GM18498 (cell line): ENCODE data around the gene ASPRV1.
"Not testable (repeated sequence)": the region's sequence is repeated elsewhere in the genome, so short reads cannot be mapped to it uniquely, and the experiment has no call there.

Source experiments
- ATAC-seq: cut with Tn5 transposase; IDR thresholded peaks from one replicate; pipeline ENCODE4 v1.9.1; 2021; ENCODE audit warnings: mild to moderate bottlenecking, moderate library complexity; ENCODE audit not compliant: unreplicated experiment

ASPRV1 gene

GRCh38 chr2:69961496-69961895, at the start of gene ASPRV1:
Gene ASPRV1, minus strand, starts transcription at chr2:69961631. Its CDS starts 195 bp downstream, at chr2:69961436.
- ATAC-seq: no peak

GRCh38 chr2:70010576-70011111, 49.2 kb upstream of the ASPRV1 start:
- ATAC-seq: no peak

- no peak for ATAC-seq
Measured at GRCh38 chr2:70009762-70010575, 48.5 kb upstream of the ASPRV1 start.

- ATAC-seq: no peak
Measured at GRCh38 chr2:70008290-70008689, 46.9 kb upstream of the ASPRV1 start.

- no peak for ATAC-seq
Measured at GRCh38 chr2:70007151-70007550, 45.7 kb upstream of the ASPRV1 start.

GRCh38 chr2:70006447-70006784, 45.0 kb upstream of the ASPRV1 start:
- no peak for ATAC-seq

GRCh38 chr2:70005752-70006446, 44.5 kb upstream of the ASPRV1 start:
- ATAC-seq: no peak

GRCh38 chr2:70005216-70005615, 43.8 kb upstream of the ASPRV1 start:
- no peak for ATAC-seq

- no peak for ATAC-seq
Measured at GRCh38 chr2:70003093-70003830, 41.8 kb upstream of the ASPRV1 start.

GRCh38 chr2:70002241-70002899, 40.9 kb upstream of the ASPRV1 start:
- no peak for ATAC-seq

GRCh38 chr2:70000529-70000928, 39.1 kb upstream of the ASPRV1 start:
- not testable (repeated sequence) for ATAC-seq

GRCh38 chr2:69998761-69999160, 37.3 kb upstream of the ASPRV1 start:
- no peak for ATAC-seq

- no peak for ATAC-seq
Measured at GRCh38 chr2:69997015-69997830, 35.8 kb upstream of the ASPRV1 start.

GRCh38 chr2:69995511-69995910, 34.1 kb upstream of the ASPRV1 start:
- ATAC-seq: no peak

GRCh38 chr2:69994166-69994565, 32.7 kb upstream of the ASPRV1 start:
- ATAC-seq: no peak

GRCh38 chr2:69993708-69994107, 32.3 kb upstream of the ASPRV1 start:
- no peak for ATAC-seq

GRCh38 chr2:69993048-69993565, 31.7 kb upstream of the ASPRV1 start:
- no peak for ATAC-seq

GRCh38 chr2:69992310-69993047, 31.0 kb upstream of the ASPRV1 start:
- ATAC-seq: no peak

GRCh38 chr2:69989441-69990105, 28.1 kb upstream of the ASPRV1 start:
- no peak for ATAC-seq
